A673 (cell line): Measurements from ENCODE around the gene C3orf20.

Experiments used
- CTCF ChIP-seq: fragments of 300-800, 200-600 bp; sonication (generic); conservative IDR thresholded peaks from 2 replicates; pipeline ENCODE4 v1.5.1; 2017; ENCODE audit warnings: low read depth, mild to moderate bottlenecking, antibody characterized with exemption, low read length, moderate library complexity, mixed read lengths
- EZH2 ChIP-seq: fragments of 200-600 bp; sonication (generic); IDR thresholded peaks from 2 replicates; pipeline ENCODE4 v1.6.1; 2017; ENCODE audit warnings: borderline replicate concordance, low read depth, mild to moderate bottlenecking, mixed read lengths, antibody characterized with exemption, low read length; ENCODE audit not compliant: poor library complexity, severe bottlenecking

- TF ChIP-seq CTCF = no peak
- TF ChIP-seq EZH2 = no peak
Observed at GRCh38 chr3:14631101-14631497, 43.8 kb upstream of the C3orf20 start.
